HepG2 (cell line): ENCODE measurements around the gene ABCB11. TPM values are rescaled to one million over a fixed set of nuclear protein-coding genes. Genes with fewer than 3 reads are reported as not detected.

Source experiments
- AGO2 ChIP-seq: fragments of 200-400 bp; formaldehyde crosslinking; optimal IDR thresholded peaks from 2 replicates; pipeline ENCODE3; 2017; ENCODE audit warnings: mild to moderate bottlenecking, low read depth, low read length, moderate library complexity
- ATF7-NPFF ChIP-seq: sonication (generic); formaldehyde crosslinking; IDR thresholded peaks from 2 replicates; pipeline ENCODE4 v1.8.1; 2023; ENCODE audit warnings: mild to moderate bottlenecking, low read depth, missing genetic modification reagents, moderate library complexity
- DMAP1 ChIP-seq: IDR thresholded peaks from 2 replicates; pipeline ENCODE4 v1.6.1; 2016
- JDP2 ChIP-seq: sonication (generic); formaldehyde crosslinking; IDR thresholded peaks from 2 replicates; pipeline ENCODE4 v1.8.1; 2022; ENCODE audit warnings: missing genetic modification reagents, borderline replicate concordance
- KLF15 ChIP-seq: sonication (generic); formaldehyde crosslinking; IDR thresholded peaks from 2 replicates; pipeline ENCODE4 v1.8.1; 2023; ENCODE audit warnings: borderline replicate concordance, mild to moderate bottlenecking, inconsistent platforms, missing genetic modification reagents, mixed read lengths
- NR1H2 ChIP-seq: sonication (generic); formaldehyde crosslinking; IDR thresholded peaks from 2 replicates; pipeline ENCODE4 v1.8.1; 2022; ENCODE audit warnings: low read depth, missing genetic modification reagents, borderline replicate concordance
- RFX5 ChIP-seq: IDR thresholded peaks from 2 replicates; pipeline ENCODE4 v1.6.1; 2011; ENCODE audit warnings: low read depth, low read length, improper control_type of control experiment
- RNF2 ChIP-seq: fragments of 450-650 bp; conservative IDR thresholded peaks from 2 replicates; pipeline ENCODE4 v1.6.1; 2016; ENCODE audit warnings: low read depth
- SIN3A ChIP-seq: IDR thresholded peaks from 2 replicates; pipeline ENCODE4 v1.6.1; 2011; ENCODE audit warnings: low read depth, mild to moderate bottlenecking, control low read depth, low read length, borderline replicate concordance
- SRF ChIP-seq: IDR thresholded peaks from 2 replicates; pipeline ENCODE4 v1.6.1; 2011; ENCODE audit warnings: mild to moderate bottlenecking, low read depth, low read length, moderate library complexity
- SUZ12 ChIP-seq: fragments of 150-350 bp; IDR thresholded peaks from 2 replicates; pipeline ENCODE4 v1.6.1; 2014; ENCODE audit warnings: low read depth, low read length
- XBP1 ChIP-seq: sonication (generic); formaldehyde crosslinking; IDR thresholded peaks from 2 replicates; pipeline ENCODE4 v1.5.0; 2020; ENCODE audit warnings: missing genetic modification reagents
- ZFP36L1 ChIP-seq: sonication (generic); formaldehyde crosslinking; IDR thresholded peaks from 2 replicates; pipeline ENCODE4 v1.8.0; 2022; ENCODE audit warnings: mild to moderate bottlenecking, missing genetic modification reagents, moderate library complexity
- ZKSCAN8 ChIP-seq: IDR thresholded peaks from 2 replicates; pipeline ENCODE4 v1.6.1; 2016; ENCODE audit warnings: borderline replicate concordance, missing genetic modification reagents, missing compliant biosample characterization
- ZMAT3 ChIP-seq: sonication (generic); formaldehyde crosslinking; conservative IDR thresholded peaks from 2 replicates; pipeline ENCODE4 v1.7.0; 2021; ENCODE audit warnings: missing genetic modification reagents
- ZNF331 ChIP-seq: sonication (generic); formaldehyde crosslinking; IDR thresholded peaks from 2 replicates; pipeline ENCODE4 v1.4.0; 2020; ENCODE audit warnings: missing genetic modification reagents
- ZNF644 ChIP-seq: IDR thresholded peaks from 2 replicates; pipeline ENCODE4 v1.6.1; 2016; ENCODE audit warnings: low read depth
- ZNF670 ChIP-seq: sonication (generic); formaldehyde crosslinking; IDR thresholded peaks from 2 replicates; pipeline ENCODE4 v1.8.0; 2022; ENCODE audit warnings: mild to moderate bottlenecking, missing genetic modification reagents, borderline replicate concordance
- ZNF674 ChIP-seq: sonication (generic); formaldehyde crosslinking; IDR thresholded peaks from 2 replicates; pipeline ENCODE4 v1.5.0; 2020; ENCODE audit warnings: low read depth, mild to moderate bottlenecking, missing genetic modification reagents
- ZNF841 ChIP-seq: sonication (generic); formaldehyde crosslinking; IDR thresholded peaks from 2 replicates; pipeline ENCODE4 v1.8.1; 2023; ENCODE audit warnings: missing genetic modification reagents, borderline replicate concordance
- ZSCAN20 ChIP-seq: sonication (generic); formaldehyde crosslinking; IDR thresholded peaks from 2 replicates; pipeline ENCODE4 v1.4.0; 2020; ENCODE audit warnings: missing genetic modification reagents, mild to moderate bottlenecking, borderline replicate concordance
- ZSCAN21 ChIP-seq: sonication (generic); formaldehyde crosslinking; IDR thresholded peaks from 2 replicates; pipeline ENCODE4 v1.8.0; 2022; ENCODE audit warnings: mild to moderate bottlenecking, missing genetic modification reagents, moderate library complexity, borderline replicate concordance
- polyA plus RNA-seq, 8 experiments: library from polyadenylated mRNA; depleted of rRNA in 3 of 8; stranded (reverse) in 7 of 8; unstranded in 1 of 8; fragments of >200 nt; fragmentation: Illumina TruSeq in 4 of 8; extraction: Trizol in 4 of 8; gene quantifications; 2 replicates each; pipeline versions ENCODE4 v1.2.1 to v1.2.3, GENCODE V29; 2011 to 2016; ENCODE audit warnings: low read depth in 4 of 8, missing spikeins in 1 of 8, mixed read lengths in 1 of 8; ENCODE audit not compliant: insufficient read depth in 1 of 8
- total RNA-seq, 5 experiments: library from RNA; depleted of rRNA; stranded (reverse); fragments of >200 nt; fragmentation: Illumina TruSeq; extraction: Trizol; gene quantifications; 2 replicates each; pipeline ENCODE4 v1.2.3, GENCODE V29; 2016; ENCODE audit warnings: low read depth in 1 of 5
- TF ChIP-seq, protein P1 (sequence below): sonication (generic); formaldehyde crosslinking; IDR thresholded peaks from 2 replicates; pipeline ENCODE4 v1.4.0; 2020; ENCODE audit warnings: missing genetic modification reagents, borderline replicate concordance
- TF ChIP-seq, protein P2 (sequence below): sonication (generic); formaldehyde crosslinking; IDR thresholded peaks from 2 replicates; pipeline ENCODE4 v1.8.0; 2022; ENCODE audit warnings: missing genetic modification reagents, mild to moderate bottlenecking, moderate library complexity, borderline replicate concordance
- TF ChIP-seq, protein P3 (sequence below): sonication (generic); formaldehyde crosslinking; IDR thresholded peaks from 2 replicates; pipeline ENCODE4 v1.8.0; 2022; ENCODE audit warnings: mild to moderate bottlenecking, missing genetic modification reagents

The ABCB11 gene
- total and polyA plus RNA-seq, 2 of the 13 experiments (the other 11 are each of a cell fraction or from before 2014, with no cell fraction given), result not detected

DNA sequence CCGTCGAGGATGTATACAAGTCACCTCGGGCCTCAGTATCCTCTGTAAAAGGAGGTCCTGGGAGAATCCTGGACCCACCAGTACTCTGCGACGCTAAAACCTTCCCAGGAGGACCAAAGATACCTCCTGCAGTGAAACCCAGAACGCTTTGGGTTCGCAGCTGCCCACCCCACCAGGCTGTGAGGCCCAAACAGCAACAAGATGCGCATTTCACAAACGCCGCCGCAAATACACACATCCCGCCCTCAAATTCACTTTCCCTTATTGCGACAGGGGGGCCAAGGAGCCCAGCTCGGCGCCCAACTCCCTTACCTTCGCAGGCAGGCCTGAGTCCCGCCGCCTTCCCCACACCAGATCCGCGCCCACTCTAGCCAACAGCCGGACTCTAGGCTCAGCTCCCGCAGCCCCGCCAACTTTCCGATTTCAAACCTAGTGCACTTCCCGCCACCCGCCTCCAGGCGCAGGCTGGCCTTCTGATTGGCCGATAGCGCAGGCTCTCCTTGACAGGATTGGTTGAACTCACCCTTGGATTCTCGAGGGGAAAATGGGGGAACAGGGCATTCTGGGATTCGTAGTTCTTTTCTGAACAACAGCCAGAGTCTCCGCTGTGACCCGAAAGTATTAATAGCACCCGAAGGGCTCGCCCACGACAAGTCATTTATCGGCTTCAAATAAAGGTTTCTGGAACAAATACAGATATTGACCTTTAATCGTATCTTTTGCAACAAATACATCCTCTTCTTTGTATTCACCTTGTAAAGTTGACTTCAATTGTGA lies 140.9 kb downstream of the ABCB11 start, which contains the start of gene SPC25 (continued):
- TF ChIP-seq, protein P1, sequence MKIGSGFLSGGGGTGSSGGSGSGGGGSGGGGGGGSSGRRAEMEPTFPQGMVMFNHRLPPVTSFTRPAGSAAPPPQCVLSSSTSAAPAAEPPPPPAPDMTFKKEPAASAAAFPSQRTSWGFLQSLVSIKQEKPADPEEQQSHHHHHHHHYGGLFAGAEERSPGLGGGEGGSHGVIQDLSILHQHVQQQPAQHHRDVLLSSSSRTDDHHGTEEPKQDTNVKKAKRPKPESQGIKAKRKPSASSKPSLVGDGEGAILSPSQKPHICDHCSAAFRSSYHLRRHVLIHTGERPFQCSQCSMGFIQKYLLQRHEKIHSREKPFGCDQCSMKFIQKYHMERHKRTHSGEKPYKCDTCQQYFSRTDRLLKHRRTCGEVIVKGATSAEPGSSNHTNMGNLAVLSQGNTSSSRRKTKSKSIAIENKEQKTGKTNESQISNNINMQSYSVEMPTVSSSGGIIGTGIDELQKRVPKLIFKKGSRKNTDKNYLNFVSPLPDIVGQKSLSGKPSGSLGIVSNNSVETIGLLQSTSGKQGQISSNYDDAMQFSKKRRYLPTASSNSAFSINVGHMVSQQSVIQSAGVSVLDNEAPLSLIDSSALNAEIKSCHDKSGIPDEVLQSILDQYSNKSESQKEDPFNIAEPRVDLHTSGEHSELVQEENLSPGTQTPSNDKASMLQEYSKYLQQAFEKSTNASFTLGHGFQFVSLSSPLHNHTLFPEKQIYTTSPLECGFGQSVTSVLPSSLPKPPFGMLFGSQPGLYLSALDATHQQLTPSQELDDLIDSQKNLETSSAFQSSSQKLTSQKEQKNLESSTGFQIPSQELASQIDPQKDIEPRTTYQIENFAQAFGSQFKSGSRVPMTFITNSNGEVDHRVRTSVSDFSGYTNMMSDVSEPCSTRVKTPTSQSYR (CRISPR knock-in tag), result no peak; the same call in 1 of the 2 replicates
- TF ChIP-seq SIN3A (peak; percentile 97), ZNF670 (CRISPR knock-in tag) (no peak), ZNF331 (CRISPR knock-in tag) (peak; percentile 32; the same call in 1 of the 2 replicates), JDP2 (no peak), AGO2 (no peak), ZKSCAN8 (0 out of 2 replicates have a peak, but pooled peaks have one; percentile 13), ZNF674 (no peak), RFX5 (peak; percentile 37; the same call in 1 of the 2 replicates), DMAP1 (CRISPR knock-in tag) (peak; percentile 89), ZSCAN21 (CRISPR knock-in tag) (no peak; the same call in 1 of the 2 replicates), ZNF841 (CRISPR knock-in tag) (no peak), SUZ12 (peak; percentile 84), ZSCAN20 (CRISPR knock-in tag) (0 out of 2 replicates have a peak, but pooled peaks have one; percentile 38), ZFP36L1 (CRISPR knock-in tag) (no peak), RNF2 (0 out of 2 replicates have a peak, but pooled peaks have one; percentile 42), ZNF644 (CRISPR knock-in tag) (no peak), ATF7-NPFF (CRISPR knock-in tag) (peak; percentile 93), XBP1 (CRISPR knock-in tag) (no peak), KLF15 (no peak), ZMAT3 (0 out of 2 replicates have a peak, but pooled peaks have one; percentile 59), NR1H2 (CRISPR knock-in tag) (no peak), SRF (no peak)
- TF ChIP-seq, protein P2, sequence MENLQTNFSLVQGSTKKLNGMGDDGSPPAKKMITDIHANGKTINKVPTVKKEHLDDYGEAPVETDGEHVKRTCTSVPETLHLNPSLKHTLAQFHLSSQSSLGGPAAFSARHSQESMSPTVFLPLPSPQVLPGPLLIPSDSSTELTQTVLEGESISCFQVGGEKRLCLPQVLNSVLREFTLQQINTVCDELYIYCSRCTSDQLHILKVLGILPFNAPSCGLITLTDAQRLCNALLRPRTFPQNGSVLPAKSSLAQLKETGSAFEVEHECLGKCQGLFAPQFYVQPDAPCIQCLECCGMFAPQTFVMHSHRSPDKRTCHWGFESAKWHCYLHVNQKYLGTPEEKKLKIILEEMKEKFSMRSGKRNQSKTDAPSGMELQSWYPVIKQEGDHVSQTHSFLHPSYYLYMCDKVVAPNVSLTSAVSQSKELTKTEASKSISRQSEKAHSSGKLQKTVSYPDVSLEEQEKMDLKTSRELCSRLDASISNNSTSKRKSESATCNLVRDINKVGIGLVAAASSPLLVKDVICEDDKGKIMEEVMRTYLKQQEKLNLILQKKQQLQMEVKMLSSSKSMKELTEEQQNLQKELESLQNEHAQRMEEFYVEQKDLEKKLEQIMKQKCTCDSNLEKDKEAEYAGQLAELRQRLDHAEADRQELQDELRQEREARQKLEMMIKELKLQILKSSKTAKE, result no peak
- TF ChIP-seq, protein P3, sequence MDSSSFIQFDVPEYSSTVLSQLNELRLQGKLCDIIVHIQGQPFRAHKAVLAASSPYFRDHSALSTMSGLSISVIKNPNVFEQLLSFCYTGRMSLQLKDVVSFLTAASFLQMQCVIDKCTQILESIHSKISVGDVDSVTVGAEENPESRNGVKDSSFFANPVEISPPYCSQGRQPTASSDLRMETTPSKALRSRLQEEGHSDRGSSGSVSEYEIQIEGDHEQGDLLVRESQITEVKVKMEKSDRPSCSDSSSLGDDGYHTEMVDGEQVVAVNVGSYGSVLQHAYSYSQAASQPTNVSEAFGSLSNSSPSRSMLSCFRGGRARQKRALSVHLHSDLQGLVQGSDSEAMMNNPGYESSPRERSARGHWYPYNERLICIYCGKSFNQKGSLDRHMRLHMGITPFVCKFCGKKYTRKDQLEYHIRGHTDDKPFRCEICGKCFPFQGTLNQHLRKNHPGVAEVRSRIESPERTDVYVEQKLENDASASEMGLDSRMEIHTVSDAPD, result no peak
